Central memory CD8-positive, alpha-beta T cell (primary cell): ENCODE measurements around the gene PTAR1.

Source experiments
- ATAC-seq: fragments of 150-1000 bp; cut with Tn5 transposase; replicated peaks from 2 replicates; pipeline ENCODE4 v1.10.0; 2022; ENCODE audit warnings: mild to moderate bottlenecking, moderate FRiP score, moderate number of reproducible peaks; ENCODE audit not compliant: poor library complexity, severe bottlenecking; ENCODE audit errors: extremely low read depth
- DNase-seq, 2 donors: peaks; one replicate each; pipeline ENCODE4 v3.0.0; 2021; ENCODE audit warnings: low spot score in 2 of 2
- H3K27ac Mint-ChIP-seq: one replicate; pipeline ENCODE4 v1.8.0; 2022; ENCODE audit warnings: low read depth, mild to moderate bottlenecking, moderate library complexity, mixed read lengths
- H3K27me3 Mint-ChIP-seq: one replicate; pipeline ENCODE4 v1.8.0; 2022; ENCODE audit warnings: mixed read lengths
- H3K36me3 Mint-ChIP-seq: one replicate; pipeline ENCODE4 v1.8.0; 2022; ENCODE audit warnings: mild to moderate bottlenecking, moderate library complexity, mixed read lengths; ENCODE audit not compliant: insufficient read depth
- H3K4me1 Mint-ChIP-seq: one replicate; pipeline ENCODE4 v1.8.0; 2022; ENCODE audit warnings: mixed read lengths
- H3K4me3 Mint-ChIP-seq: one replicate; pipeline ENCODE4 v1.8.0; 2022; ENCODE audit warnings: mild to moderate bottlenecking, moderate library complexity, mixed read lengths
- H3K9me3 Mint-ChIP-seq: one replicate; pipeline ENCODE4 v1.8.0; 2022; ENCODE audit warnings: mixed read lengths

PTAR1 gene

GRCh38 chr9:69745716-69746437 is 13.9 kb downstream of the PTAR1 start:
- no peak overlapping the region for H3K27ac Mint-ChIP-seq
- peaks cover 19% of the 10 kb centered on the region for H3K36me3 Mint-ChIP-seq
- ATAC-seq (no peak), DNase-seq (no peak)
- H3K9me3 Mint-ChIP-seq = no peaks in the 10 kb centered on the region
- H3K4me3 Mint-ChIP-seq = no peak overlapping the region
- no peaks in the 10 kb centered on the region for H3K27me3 Mint-ChIP-seq
- peaks cover 51% of the 10 kb centered on the region for H3K4me1 Mint-ChIP-seq

- Mint-ChIP-seq H3K4me3 (no peak overlapping the region), H3K4me1 (peaks cover 47% of the 10 kb centered on the region), H3K9me3 (no peaks in the 10 kb centered on the region), H3K36me3 (peaks cover 23% of the 10 kb centered on the region), H3K27ac (no peak overlapping the region), H3K27me3 (no peaks in the 10 kb centered on the region)
- DNase-seq = no peak
- no peak for ATAC-seq
Observed at GRCh38 chr9:69744688-69745380, 15.0 kb downstream of the PTAR1 start.

- Mint-ChIP-seq H3K27ac (no peak overlapping the region), H3K9me3 (no peaks in the 10 kb centered on the region), H3K27me3 (no peaks in the 10 kb centered on the region), H3K4me3 (no peak overlapping the region), H3K4me1 (peaks cover 38% of the 10 kb centered on the region), H3K36me3 (peaks cover 28% of the 10 kb centered on the region)
- no peak for ATAC-seq
- DNase-seq = no peak
Observed at GRCh38 chr9:69743930-69744329, 15.9 kb downstream of the PTAR1 start.

- H3K4me1 Mint-ChIP-seq = peaks cover 15% of the 10 kb centered on the region
- no peaks in the 10 kb centered on the region for H3K9me3 Mint-ChIP-seq
- H3K4me3 Mint-ChIP-seq = no peak overlapping the region
- no peaks in the 10 kb centered on the region for H3K27me3 Mint-ChIP-seq
- H3K27ac Mint-ChIP-seq = no peak overlapping the region
- peaks cover 28% of the 10 kb centered on the region for H3K36me3 Mint-ChIP-seq
- DNase-seq (no peak), ATAC-seq (no peak)
Observed at GRCh38 chr9:69740872-69741505, 18.8 kb downstream of the PTAR1 start.

GRCh38 chr9:69731348-69731747 is 28.5 kb downstream of the PTAR1 start:
- H3K27ac Mint-ChIP-seq = no peak overlapping the region
- peaks cover 37% of the 10 kb centered on the region for H3K36me3 Mint-ChIP-seq

GRCh38 chr9:69719983-69720382 is 39.8 kb downstream of the PTAR1 start:
- H3K27ac Mint-ChIP-seq = no peak overlapping the region
- H3K4me1 Mint-ChIP-seq = no peaks in the 10 kb centered on the region
- H3K4me3 Mint-ChIP-seq = no peak overlapping the region
- no peak for DNase-seq
- peaks cover 27% of the 10 kb centered on the region for H3K36me3 Mint-ChIP-seq
- no peaks in the 10 kb centered on the region for H3K27me3 Mint-ChIP-seq
- H3K9me3 Mint-ChIP-seq = no peaks in the 10 kb centered on the region
- no peak for ATAC-seq

More at GRCh38 chr9:69731348-69731747, 28.5 kb downstream of the PTAR1 start:
- no peaks in the 10 kb centered on the region for H3K27me3 Mint-ChIP-seq
- peaks cover 14% of the 10 kb centered on the region for H3K4me1 Mint-ChIP-seq
- DNase-seq (no peak), ATAC-seq (no peak)
- H3K4me3 Mint-ChIP-seq = no peak overlapping the region
- H3K9me3 Mint-ChIP-seq = no peaks in the 10 kb centered on the region

- no peak overlapping the region for H3K27ac Mint-ChIP-seq
- no peaks in the 10 kb centered on the region for H3K4me1 Mint-ChIP-seq
Observed at GRCh38 chr9:69719367-69719766, 40.4 kb downstream of the PTAR1 start.

GRCh38 chr9:69718218-69718617 is 41.6 kb downstream of the PTAR1 start:
- Mint-ChIP-seq H3K36me3 (peaks cover 17% of the 10 kb centered on the region), H3K27ac (no peak overlapping the region), H3K9me3 (no peaks in the 10 kb centered on the region)

More at GRCh38 chr9:69719367-69719766, 40.4 kb downstream of the PTAR1 start:
- no peak overlapping the region for H3K4me3 Mint-ChIP-seq
- H3K27me3 Mint-ChIP-seq = no peaks in the 10 kb centered on the region
- no peaks in the 10 kb centered on the region for H3K9me3 Mint-ChIP-seq
- ATAC-seq (no peak), DNase-seq (no peak)
- peaks cover 23% of the 10 kb centered on the region for H3K36me3 Mint-ChIP-seq

GRCh38 chr9:69715825-69716224 is 44.0 kb downstream of the PTAR1 start:
- Mint-ChIP-seq H3K9me3 (no peaks in the 10 kb centered on the region), H3K4me1 (no peaks in the 10 kb centered on the region), H3K27me3 (no peaks in the 10 kb centered on the region), H3K4me3 (no peak overlapping the region), H3K27ac (no peak overlapping the region), H3K36me3 (peaks cover 12% of the 10 kb centered on the region)
- ATAC-seq (no peak), DNase-seq (no peak)

More at GRCh38 chr9:69718218-69718617, 41.6 kb downstream of the PTAR1 start:
- DNase-seq = no peak
- Mint-ChIP-seq H3K4me1 (no peaks in the 10 kb centered on the region), H3K4me3 (no peak overlapping the region), H3K27me3 (no peaks in the 10 kb centered on the region)
- ATAC-seq = no peak

GRCh38 chr9:69715096-69715495 is 44.7 kb downstream of the PTAR1 start:
- no peaks in the 10 kb centered on the region for H3K9me3 Mint-ChIP-seq
- H3K4me1 Mint-ChIP-seq = no peaks in the 10 kb centered on the region
- no peak overlapping the region for H3K4me3 Mint-ChIP-seq
- ATAC-seq = no peak
- H3K27me3 Mint-ChIP-seq = no peaks in the 10 kb centered on the region
- H3K36me3 Mint-ChIP-seq = peaks cover 9% of the 10 kb centered on the region
- no peak for DNase-seq
- H3K27ac Mint-ChIP-seq = no peak overlapping the region

- Mint-ChIP-seq H3K27ac (no peak overlapping the region), H3K27me3 (peaks cover 39% of the 10 kb centered on the region), H3K36me3 (no peaks in the 10 kb centered on the region), H3K9me3 (peaks cover 23% of the 10 kb centered on the region), H3K4me1 (no peaks in the 10 kb centered on the region), H3K4me3 (no peak overlapping the region)
- ATAC-seq = no peak
- DNase-seq = no peak
Observed at GRCh38 chr9:69697475-69697874, 62.3 kb downstream of the PTAR1 start.

GRCh38 chr9:69696802-69697201 is 63.0 kb downstream of the PTAR1 start:
- Mint-ChIP-seq H3K4me3 (no peak overlapping the region), H3K27ac (no peak overlapping the region), H3K4me1 (no peaks in the 10 kb centered on the region), H3K27me3 (peaks cover 40% of the 10 kb centered on the region), H3K36me3 (no peaks in the 10 kb centered on the region), H3K9me3 (peaks cover 23% of the 10 kb centered on the region)
- ATAC-seq = no peak
- DNase-seq = no peak
